ENCODE data around the gene GALNT2.

GALNT2 gene

GRCh38 chr1:230100932-230101331 is 33.9 kb downstream of the GALNT2 start:
- H3K4me3 ChIP-seq (ENCODE audit: low read depth, low read length): no peak overlapping the region
- TF ChIP-seq, protein P1, sequence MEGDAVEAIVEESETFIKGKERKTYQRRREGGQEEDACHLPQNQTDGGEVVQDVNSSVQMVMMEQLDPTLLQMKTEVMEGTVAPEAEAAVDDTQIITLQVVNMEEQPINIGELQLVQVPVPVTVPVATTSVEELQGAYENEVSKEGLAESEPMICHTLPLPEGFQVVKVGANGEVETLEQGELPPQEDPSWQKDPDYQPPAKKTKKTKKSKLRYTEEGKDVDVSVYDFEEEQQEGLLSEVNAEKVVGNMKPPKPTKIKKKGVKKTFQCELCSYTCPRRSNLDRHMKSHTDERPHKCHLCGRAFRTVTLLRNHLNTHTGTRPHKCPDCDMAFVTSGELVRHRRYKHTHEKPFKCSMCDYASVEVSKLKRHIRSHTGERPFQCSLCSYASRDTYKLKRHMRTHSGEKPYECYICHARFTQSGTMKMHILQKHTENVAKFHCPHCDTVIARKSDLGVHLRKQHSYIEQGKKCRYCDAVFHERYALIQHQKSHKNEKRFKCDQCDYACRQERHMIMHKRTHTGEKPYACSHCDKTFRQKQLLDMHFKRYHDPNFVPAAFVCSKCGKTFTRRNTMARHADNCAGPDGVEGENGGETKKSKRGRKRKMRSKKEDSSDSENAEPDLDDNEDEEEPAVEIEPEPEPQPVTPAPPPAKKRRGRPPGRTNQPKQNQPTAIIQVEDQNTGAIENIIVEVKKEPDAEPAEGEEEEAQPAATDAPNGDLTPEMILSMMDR (IDR thresholded peaks at IDR 0.05; ENCODE audit: low read depth, low read length, missing control alignments): no peak
- in situ Hi-C loops (cut with HindIII; ENCODE audit: low sequenced_read_pairs): no loop called here
- DNase-seq (ENCODE audit: low read depth): no peak

DNA sequence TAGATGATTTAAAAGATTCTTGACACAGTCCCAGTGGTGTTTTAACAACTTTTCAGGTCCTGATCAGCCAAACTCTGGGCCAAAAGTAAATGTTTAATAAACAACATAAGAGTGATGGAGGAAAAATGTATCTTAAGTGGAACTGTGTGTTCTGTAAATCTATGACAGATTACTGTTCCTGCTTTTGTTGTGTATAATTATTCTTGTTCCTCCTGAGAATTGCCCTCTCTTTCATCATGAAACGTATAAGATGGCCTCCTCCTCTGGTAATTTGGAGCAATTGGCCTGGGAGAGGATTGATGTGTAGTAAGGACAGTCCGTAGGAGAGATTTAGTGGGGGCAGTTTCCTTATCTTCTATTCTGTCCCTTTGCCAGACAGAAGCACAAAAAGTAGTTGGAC is 34.5 kb downstream of the GALNT2 start:
- TF ChIP-seq, protein P1 (IDR thresholded peaks at IDR 0.05; ENCODE audit: low read depth, low read length, missing control alignments): no peak
- in situ Hi-C loops (cut with HindIII; ENCODE audit: low sequenced_read_pairs): no loop called here
- no peak overlapping the region for H3K4me3 ChIP-seq (ENCODE audit: low read depth, low read length)
- DNase-seq (ENCODE audit: low read depth): no peak

GRCh38 chr1:230102046-230102445 is 35.0 kb downstream of the GALNT2 start:
- in situ Hi-C loops (cut with HindIII; ENCODE audit: low sequenced_read_pairs): no loop called here
- DNase-seq (ENCODE audit: low read depth): no peak
- H3K4me3 ChIP-seq (ENCODE audit: low read depth, low read length): no peak overlapping the region
- TF ChIP-seq, protein P1 (IDR thresholded peaks at IDR 0.05; ENCODE audit: low read depth, low read length, missing control alignments): no peak

DNA sequence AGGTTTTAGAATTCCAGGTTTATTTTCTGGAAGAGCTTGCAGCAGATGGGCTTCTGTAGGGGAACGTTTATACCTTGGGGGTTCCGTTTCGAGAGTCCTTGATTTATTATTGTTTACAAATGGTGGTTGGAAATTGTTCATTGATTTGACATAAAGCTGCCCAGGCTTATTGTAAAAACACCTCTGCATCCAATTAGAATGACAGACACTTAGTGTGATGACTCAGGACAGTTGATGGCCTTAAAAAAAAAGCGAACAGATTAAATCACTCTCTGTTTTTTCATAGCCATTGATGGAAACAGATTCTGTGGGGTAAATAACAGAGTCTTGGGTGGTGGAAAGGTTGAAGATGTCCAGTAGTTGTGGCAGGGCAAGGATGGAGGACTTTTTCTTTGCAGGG is 35.4 kb downstream of the GALNT2 start:
- TF ChIP-seq, protein P1 (IDR thresholded peaks at IDR 0.05; ENCODE audit: low read depth, low read length, missing control alignments): no peak
- no peak overlapping the region for H3K4me3 ChIP-seq (ENCODE audit: low read depth, low read length)
- no peak for DNase-seq (ENCODE audit: low read depth)
- in situ Hi-C loops (cut with HindIII; ENCODE audit: low sequenced_read_pairs): no loop called here

GRCh38 chr1:230103306-230104173 is 36.5 kb downstream of the GALNT2 start:
- TF ChIP-seq, protein P1 (IDR thresholded peaks at IDR 0.05; ENCODE audit: low read depth, low read length, missing control alignments): no peak
- H3K4me3 ChIP-seq (ENCODE audit: low read depth, low read length): no peak overlapping the region
- in situ Hi-C loops (cut with HindIII; ENCODE audit: low sequenced_read_pairs): no loop called here
- no peak for DNase-seq (ENCODE audit: low read depth)

DNA sequence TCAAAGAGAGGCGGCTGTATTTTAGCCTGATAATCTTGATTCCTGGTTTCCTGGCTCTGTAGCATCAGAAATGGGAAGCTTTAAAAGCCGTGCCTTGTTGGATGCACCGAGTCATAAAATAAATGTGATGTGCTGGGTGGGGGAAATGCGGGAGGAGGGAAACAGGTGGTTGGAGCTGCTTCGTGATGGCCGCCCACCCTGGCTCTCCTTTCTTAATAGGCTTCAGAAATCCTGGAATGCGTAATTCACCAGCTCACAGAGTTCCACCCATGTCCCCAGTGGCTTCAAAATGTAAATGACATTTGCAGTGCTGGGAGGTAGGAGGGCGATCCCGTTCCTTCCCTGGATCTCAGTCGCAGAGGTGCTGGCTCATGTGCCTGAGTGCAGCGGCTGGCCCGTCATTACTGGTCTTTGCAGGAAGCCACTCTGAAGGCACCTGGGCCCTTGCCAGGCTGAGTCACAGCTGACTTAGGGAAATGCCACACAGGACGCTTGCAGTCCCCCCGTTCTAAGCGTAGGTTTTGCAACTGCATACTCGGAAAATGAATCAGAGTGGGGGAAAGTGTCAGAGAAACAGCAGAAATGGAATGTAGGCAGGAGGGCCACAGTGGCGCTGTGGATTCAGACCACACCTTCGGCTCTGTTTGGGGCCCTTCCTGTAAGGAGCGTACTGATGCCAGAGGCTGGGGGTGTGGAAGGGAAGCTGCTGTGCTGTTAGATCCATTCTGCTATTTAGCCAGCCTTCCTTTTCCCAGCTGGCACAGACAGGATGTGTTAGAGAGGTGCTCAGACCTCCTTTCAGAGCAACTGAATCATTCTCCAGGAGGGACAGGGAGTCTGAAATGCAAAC is 37.6 kb downstream of the GALNT2 start:
- peak; percentile 94 for DNase-seq (ENCODE audit: low read depth)
- TF ChIP-seq, protein P1 (IDR thresholded peaks at IDR 0.05; ENCODE audit: low read depth, low read length, missing control alignments): peak; percentile 20
- H3K4me3 ChIP-seq (ENCODE audit: low read depth, low read length): peak overlapping the region; percentile 12
- in situ Hi-C loops (cut with HindIII; ENCODE audit: low sequenced_read_pairs): no loop called here
